ENCODE measurements around the gene DLGAP4. TPM values are rescaled to one million over a fixed set of nuclear protein-coding genes. Genes with fewer than 3 reads are reported as not detected.

The DLGAP4 gene
- total RNA-seq, 1 experiment from 2014 or later: 59.9 TPM

- ChIA-PET POLR2A (ENCODE audit: low non-redundant PET) (no interaction called here), CTCF (no interaction called here)
- Histone ChIP-seq H3K27me3 (replicated peaks; ENCODE audit: insufficient read depth, low read depth, low read length, poor library complexity) (no peaks in the 10 kb centered on the region), H3K36me3 (ENCODE audit: insufficient read depth, low read length, poor library complexity, severe bottlenecking) (no peaks in the 10 kb centered on the region), H3K9me3 (ENCODE audit: low read depth, low read length, poor library complexity, severe bottlenecking) (no peaks in the 10 kb centered on the region), H3K27ac (ENCODE audit: low read depth, low read length, poor library complexity, severe bottlenecking) (no peak overlapping the region), H3K4me3 (ENCODE audit: low read depth, low read length, poor library complexity, severe bottlenecking) (no peak overlapping the region), H3K4me1 (ENCODE audit: insufficient read depth, low read length, poor library complexity, severe bottlenecking) (no peaks in the 10 kb centered on the region)
- no TSS peak for BruUV-seq (replicated peaks)
- DNase-seq (ENCODE audit: low spot score): no peak
- intact Hi-C loops (cut with micrococcal nuclease; ENCODE audit: unreplicated experiment): no loop called here
- TF ChIP-seq EZH2 (IDR thresholded peaks at IDR 0.05; ENCODE audit: borderline replicate concordance, low read depth, low read length, poor library complexity, severe bottlenecking): no peak
- TF ChIP-seq CTCF (conservative IDR thresholded peaks at IDR 0.05; ENCODE audit: low read depth, low read length): no peak
These were observed 85.8 kb downstream of the DLGAP4 start for GRCh38 chr20:36391955-36392354.

- TF ChIP-seq CTCF (conservative IDR thresholded peaks at IDR 0.05; ENCODE audit: low read depth, low read length) (no peak), EZH2 (IDR thresholded peaks at IDR 0.05; ENCODE audit: borderline replicate concordance, low read depth, low read length, poor library complexity, severe bottlenecking) (no peak)
- H3K36me3 ChIP-seq (ENCODE audit: insufficient read depth, low read length, poor library complexity, severe bottlenecking): no peaks in the 10 kb centered on the region
- H3K9me3 ChIP-seq (ENCODE audit: low read depth, low read length, poor library complexity, severe bottlenecking): no peaks in the 10 kb centered on the region
- POLR2A ChIA-PET (ENCODE audit: low non-redundant PET): no interaction called here
- no peaks in the 10 kb centered on the region for H3K4me1 ChIP-seq (ENCODE audit: insufficient read depth, low read length, poor library complexity, severe bottlenecking)
- BruUV-seq (replicated peaks): no TSS peak
- no peaks in the 10 kb centered on the region for H3K27me3 ChIP-seq (replicated peaks; ENCODE audit: insufficient read depth, low read depth, low read length, poor library complexity)
- CTCF ChIA-PET: no interaction called here
- H3K4me3 ChIP-seq (ENCODE audit: low read depth, low read length, poor library complexity, severe bottlenecking): no peak overlapping the region
- intact Hi-C loops (cut with micrococcal nuclease; ENCODE audit: unreplicated experiment): no loop called here
- DNase-seq (ENCODE audit: low spot score): no peak
- no peak overlapping the region for H3K27ac ChIP-seq (ENCODE audit: low read depth, low read length, poor library complexity, severe bottlenecking)
These were observed 86.8 kb downstream of the DLGAP4 start for GRCh38 chr20:36392989-36393388.

GRCh38 chr20:36394340-36394965 lies 88.3 kb downstream of the DLGAP4 start:
- no peak for TF ChIP-seq EZH2 (IDR thresholded peaks at IDR 0.05; ENCODE audit: borderline replicate concordance, low read depth, low read length, poor library complexity, severe bottlenecking)
- no peak for TF ChIP-seq CTCF (conservative IDR thresholded peaks at IDR 0.05; ENCODE audit: low read depth, low read length)
- H3K9me3 ChIP-seq (ENCODE audit: low read depth, low read length, poor library complexity, severe bottlenecking): no peaks in the 10 kb centered on the region
- intact Hi-C loops (cut with micrococcal nuclease; ENCODE audit: unreplicated experiment): no loop called here
- DNase-seq (ENCODE audit: low spot score): no peak
- no peaks in the 10 kb centered on the region for H3K27me3 ChIP-seq (replicated peaks; ENCODE audit: insufficient read depth, low read depth, low read length, poor library complexity)
- POLR2A ChIA-PET (ENCODE audit: low non-redundant PET): no interaction called here
- no TSS peak for BruUV-seq (replicated peaks)
- CTCF ChIA-PET: interaction anchor here (0.6 kb wide), 1 partner anchor 549 kb away, joined by 3 read pairs; no protein-coding TSS in a partner anchor
- H3K27ac ChIP-seq (ENCODE audit: low read depth, low read length, poor library complexity, severe bottlenecking): no peak overlapping the region
- no peak overlapping the region for H3K4me3 ChIP-seq (ENCODE audit: low read depth, low read length, poor library complexity, severe bottlenecking)
- H3K36me3 ChIP-seq (ENCODE audit: insufficient read depth, low read length, poor library complexity, severe bottlenecking): no peaks in the 10 kb centered on the region
- no peaks in the 10 kb centered on the region for H3K4me1 ChIP-seq (ENCODE audit: insufficient read depth, low read length, poor library complexity, severe bottlenecking)

All from A673 (cell line).